ENCODE results near the gene KCNH8. TPM values are rescaled to one million over a fixed set of nuclear protein-coding genes. Genes with fewer than 3 reads are reported as not detected.

KCNH8 gene
- 0.72 and 0.79 TPM in 2 replicates for total RNA-seq (2014; rRNA removed; shearing (Covaris generic))

DNA sequence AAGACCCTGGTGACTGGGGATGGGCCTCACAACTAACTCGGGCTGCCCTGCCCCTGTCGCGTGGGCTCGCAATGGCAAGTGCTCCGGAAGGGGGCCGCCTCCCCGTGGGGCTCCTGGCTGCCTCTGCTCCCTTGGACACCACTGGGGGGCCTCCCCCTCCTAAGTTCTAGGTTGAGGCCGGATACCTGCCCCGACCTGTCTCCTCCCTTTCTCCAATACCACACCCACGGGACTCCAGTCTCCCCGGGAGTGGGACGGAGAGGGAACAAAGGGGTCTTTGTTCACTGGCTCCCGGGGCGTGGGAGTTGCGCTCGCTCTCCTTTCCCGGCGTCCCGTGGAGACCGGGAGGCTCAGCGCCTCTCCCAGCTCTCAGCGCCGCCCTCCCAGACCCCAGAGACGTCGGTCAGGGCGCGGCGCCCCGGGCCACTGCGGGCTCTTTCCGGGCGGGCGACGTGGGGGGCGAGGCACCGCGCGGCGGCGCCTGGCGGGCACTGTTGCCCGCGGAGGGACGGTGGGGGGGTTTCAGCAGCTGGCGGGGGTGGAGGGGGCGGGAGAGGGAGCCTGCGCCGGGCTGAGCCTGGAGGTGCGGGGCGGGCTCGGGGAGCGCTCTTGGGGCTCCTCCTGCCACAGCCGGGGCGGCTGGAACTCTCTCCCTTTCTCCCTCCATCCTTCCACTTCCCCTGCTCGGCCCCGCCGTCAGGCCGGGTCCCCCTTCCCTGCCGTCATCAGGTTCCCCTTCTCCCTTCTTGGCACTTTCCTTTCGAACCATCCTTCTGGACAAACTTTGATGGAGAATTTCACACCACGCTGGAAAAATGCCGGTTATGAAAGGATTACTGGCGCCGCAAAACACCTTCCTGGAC lies at the start of gene KCNH8:
Gene KCNH8, plus strand, starts transcription at position 606 of the 863 bp plus-strand sequence. Its CDS starts 210 bp downstream, at position 816.

Small RNA genes lying within 50 kb of the gene (small RNA-seq; reads per million reads assigned to genes)
- not detected for gene MIR4791
